HG03108 (cell line): Measurements from ENCODE around the gene RPTOR.

ENCODE experiments used
- ATAC-seq: cut with Tn5 transposase; IDR thresholded peaks from one replicate; pipeline ENCODE4 v1.9.1; 2021; ENCODE audit warnings: moderate library complexity; ENCODE audit not compliant: unreplicated experiment

RPTOR gene

DNA sequence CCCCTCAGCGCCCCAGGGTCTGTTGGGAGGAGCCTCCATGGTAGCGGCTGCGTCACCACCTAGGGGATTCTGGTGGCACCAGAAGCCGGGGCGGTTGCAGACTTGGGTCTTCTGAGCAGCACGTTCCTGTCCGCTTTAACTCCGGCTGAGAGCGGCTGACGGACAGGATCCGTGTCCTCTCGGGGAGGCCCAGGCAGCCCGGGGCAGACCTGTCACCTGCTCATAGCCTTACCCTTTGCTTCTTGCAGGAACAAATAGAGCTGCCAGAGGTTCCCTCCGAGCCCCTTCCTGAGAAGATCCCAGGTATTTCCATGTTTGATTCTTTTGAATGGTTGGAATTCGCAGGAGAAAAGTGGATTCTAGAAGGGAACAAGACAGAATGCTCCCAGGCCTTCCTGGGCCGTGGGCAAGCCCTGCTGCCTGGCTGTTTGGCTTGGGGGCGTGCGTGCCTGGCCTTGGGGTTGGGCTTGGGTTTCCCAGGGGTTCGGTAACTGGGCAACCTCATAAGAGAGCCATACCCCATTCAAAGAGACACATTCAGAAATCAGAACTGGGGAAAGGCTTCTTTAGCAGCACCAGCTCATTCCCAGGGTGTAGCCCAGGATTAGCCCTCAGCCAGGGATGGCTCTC is 453.6 kb downstream of the RPTOR start:
- ATAC-seq = no peak

DNA sequence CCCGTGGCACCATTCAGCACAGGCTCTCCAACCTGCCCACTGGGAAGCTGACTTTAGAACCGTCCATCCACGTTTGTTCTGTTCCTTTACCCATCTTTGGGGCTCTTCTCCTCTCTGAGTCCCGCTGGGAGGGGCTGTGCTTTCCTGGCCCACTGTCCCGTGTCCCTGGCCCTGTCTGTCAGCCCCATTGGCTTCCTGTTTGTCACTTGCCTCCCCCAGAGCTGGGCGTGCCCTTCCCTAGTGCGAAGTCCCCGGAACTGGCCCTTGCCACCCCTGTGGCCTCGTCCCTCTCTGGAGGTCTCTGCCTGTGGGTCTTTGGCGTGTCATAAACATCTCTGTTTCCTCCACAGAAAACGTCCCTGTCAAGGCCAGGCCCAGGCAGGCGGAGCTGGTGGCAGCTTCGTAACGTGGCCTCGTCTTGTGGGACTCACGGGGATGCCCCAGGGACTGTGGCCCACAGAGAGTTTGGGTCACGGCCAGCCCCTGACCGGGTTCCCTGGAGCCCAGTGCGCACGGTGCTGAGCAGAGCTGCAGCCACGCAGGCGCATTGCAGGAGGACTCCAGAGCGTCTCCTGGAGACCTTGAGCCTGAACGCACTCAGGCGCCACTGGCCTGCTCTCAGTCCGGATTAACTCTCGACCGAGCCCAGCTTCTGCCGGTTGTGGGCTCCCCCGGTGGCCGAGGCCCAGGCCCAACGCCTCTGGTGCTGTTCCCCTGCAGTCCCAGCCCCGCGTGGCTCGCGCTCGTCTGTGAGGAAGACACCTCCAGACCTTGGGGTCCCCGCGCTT is 454.3 kb downstream of the RPTOR start:
- no peak for ATAC-seq

DNA sequence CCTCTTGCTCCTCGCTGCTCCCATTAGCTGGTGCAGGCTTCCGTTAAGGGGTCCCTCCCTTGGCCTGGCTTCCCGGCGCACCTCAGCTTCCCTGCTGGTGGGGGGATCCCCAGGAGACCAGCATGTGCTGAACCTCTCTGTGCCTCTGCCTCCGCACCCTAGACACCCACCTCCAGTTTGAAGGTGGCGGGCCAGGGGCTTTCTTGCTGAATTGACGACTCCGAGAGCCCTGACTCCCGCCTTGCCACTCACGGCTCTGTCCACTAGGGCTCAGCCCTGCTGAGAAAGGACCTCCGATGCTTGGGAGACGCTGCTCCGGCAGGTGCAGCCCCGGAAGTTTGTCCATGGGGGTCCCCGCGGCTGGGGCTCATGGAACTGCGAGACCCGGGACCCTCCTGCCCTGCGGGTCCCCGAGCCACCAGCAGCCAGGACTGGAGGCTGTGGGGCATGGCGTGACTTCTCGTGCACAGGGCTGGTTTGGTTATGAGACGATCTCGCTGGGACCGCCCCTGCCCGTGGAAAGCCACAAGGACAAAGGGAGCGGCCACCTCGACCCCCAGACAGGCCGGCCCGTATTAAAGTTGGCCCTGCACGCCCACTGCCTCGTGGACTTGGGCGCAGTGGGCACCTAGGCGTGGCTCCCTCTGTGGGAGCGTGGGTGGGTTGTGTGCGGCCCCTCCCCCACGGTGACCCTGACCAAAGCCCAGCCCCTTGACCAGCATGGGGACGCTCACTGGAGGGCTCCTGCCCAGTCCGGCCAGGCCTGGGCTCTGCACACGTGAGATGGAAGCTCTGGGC is 455.1 kb downstream of the RPTOR start:
- ATAC-seq = no peak

DNA sequence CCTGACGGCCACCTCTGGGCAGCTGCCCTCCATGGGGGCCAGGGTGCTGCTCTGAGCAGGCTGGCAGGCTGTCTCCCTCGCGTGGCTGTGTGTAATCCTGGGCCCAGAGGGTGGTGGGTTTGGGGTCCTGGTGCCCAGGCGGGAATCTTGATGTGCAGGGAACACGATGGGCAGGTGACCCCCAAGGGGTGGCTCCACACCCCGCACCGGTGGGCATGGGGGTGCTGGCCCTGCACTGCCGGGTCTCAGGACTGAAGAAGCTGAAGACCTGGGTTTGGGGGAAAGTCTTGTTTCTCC is 455.6 kb downstream of the RPTOR start:
- ATAC-seq = no peak

DNA sequence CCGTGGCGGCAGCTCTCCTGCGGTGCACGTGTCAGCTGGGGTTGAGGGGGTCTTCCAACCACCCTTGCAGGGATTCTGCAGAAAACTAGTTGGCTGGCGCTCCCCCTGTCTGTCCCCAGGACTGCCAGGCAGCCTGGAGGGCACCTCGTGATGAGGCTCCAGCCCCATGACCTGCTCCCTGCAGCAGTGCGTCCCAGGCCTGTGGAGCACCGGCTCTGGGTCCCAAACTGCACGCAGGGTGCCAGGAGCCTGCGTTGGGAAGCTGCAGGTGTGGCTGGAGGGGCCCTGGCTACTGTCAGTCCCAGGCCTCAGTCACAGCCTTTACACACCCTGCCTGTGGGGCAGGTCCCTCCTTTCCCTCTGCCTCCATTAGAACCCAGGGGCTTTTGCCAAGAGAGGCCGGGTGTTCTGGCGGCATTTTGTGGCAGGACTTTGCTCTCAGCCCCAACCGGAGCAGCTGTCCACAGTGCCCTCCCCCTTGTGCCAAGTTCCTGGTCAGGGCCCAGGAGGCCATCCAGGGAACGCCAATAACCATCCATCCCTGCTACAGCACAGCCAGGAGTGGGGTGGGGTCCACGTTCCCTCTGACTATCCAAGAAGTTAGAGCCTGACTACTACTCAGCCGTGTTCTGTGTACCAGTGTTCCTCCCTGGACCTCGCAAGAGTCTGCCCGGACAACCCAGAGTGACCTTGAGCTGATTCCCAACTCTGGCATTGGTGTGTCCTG is 456.2 kb downstream of the RPTOR start:
- no peak for ATAC-seq

DNA sequence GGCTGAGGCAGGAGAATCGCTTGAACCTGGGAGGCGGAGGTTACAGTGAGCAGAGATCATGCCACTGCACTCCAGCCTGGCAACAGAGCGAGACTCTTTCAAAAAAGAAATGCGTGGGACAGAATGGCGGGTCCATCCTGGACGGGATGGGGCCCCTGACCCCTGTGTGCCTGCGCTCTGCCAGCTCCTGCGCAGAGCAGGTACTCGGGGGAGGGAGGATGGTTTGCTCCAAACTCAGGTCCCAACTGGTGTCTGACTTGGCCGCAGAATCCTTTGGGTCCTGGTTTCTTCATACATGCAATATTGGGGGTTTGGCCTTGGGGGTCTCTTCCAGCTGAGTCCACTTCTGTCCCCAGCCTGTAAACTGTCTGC is 457.4 kb downstream of the RPTOR start:
- no peak for ATAC-seq

DNA sequence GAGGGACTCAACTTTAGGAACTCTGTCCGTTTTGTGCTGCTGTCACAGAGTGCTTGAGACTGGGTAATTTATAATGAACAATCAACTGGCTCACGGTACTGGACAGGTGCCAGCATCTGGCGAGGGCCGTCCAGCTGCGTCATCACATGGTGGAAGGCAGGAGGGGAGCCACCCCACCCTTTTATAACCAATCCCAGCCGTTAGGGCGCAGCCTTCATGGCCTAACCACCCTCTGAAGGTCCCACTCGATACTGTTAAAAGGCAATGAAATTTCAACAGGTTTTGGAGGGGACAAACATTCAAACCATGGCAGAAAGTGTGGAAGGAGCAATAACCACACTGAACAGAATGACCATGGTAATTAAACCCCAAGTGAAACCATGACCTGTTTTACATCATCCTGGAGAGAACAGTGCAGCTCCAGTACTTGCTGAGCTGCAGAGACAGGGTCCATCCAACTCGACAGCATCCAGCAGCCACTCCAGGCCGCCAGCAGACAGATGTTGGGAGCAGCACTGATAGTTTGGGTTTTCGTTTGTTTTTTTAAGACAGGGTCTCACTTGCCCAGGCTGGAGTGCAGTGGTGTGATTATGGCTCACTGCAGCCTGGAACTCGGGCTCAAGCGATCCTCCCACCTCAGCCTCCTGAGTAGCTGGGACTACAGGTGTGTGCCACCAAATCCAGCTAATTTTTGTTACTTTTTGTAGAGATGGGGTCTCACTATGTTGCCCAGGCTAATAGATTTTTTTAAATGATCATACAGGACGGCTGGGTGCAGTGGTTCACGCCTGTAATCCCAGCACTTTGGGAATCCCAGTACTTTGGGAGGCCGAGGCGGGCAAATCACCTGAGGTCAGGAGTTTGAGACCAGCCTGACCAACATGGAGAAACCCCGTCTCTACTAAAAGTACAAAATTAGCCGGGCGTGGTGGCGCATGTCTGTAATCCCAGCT is 458.0 kb downstream of the RPTOR start:
- ATAC-seq = no peak

DNA sequence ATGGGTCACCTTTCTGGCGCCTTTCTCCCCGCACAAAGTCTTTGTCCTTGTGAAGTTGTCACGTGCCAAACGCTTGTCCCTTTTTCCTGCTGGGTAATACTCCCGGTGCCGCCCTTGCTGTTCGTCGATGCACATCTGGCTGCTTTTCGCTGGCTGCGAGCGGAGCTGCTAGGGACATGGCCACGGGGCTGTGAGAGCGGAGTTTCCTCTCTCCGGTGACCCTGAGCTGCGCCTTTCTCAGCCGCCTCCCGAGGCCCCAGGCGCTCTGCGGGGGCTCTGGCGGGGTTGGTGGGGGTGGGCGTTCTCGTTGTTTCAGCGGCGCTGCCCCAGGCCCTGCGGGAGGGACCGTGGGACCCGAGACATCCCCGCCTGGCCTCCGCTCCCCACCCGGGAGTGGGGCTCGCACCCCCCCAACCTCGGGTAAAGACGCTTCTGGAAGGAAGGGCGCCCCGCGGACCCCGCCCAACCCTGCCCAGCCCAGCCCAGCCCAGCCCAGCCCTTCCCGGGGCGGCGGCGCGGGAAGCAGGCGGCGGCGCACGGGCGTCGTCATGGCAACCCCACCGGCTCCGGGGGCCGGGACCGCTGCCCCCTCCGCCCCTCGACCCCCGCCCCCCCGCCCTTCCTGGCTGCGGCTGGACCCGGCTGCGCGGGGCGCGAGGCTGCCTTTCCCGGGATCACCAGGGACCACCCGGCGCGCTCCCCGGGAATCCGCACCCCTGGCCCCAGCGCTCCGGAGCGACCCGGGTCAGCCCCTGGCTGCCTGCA is 459.3 kb downstream of the RPTOR start:
- ATAC-seq = no peak

DNA sequence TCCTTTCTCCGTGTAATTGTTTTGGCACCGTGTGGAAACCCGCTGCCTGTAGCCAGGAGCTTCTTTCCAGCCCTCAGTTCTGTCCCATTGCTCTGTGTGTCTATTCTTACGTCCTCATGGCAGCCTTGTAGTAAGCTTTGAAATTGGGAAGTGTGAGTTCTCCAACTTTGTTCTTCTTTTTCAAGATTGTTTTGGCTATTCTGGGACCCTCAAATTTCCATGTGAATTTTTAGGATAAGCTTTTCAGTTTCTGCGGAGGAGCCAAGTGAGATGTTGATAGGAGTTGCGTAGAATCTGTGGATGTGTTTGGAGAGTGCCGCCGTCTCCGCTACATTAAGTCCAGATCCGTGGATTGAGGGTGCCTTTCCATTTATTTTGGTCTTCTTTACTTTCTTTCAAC is 462.3 kb downstream of the RPTOR start:
- ATAC-seq = no peak

DNA sequence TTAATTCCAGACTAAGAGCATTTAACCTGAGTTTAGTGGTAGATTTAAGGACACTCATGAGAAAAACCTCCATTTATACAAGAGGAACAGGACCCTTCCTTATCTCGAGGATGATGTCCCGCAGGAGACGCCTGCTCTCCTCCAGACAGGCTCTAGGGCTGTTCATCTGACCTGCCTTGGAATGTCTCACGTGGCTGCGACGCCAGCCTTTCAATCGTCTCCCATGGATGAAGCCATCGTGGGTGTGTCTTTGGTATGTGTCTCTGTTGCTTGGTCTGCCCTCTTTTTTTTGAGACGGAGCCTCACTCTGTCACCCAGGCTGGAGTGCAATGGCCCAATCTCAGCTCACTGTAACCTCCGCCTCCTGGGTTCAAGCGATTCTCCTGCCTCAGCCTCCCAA is 463.5 kb downstream of the RPTOR start:
- ATAC-seq = no peak

DNA sequence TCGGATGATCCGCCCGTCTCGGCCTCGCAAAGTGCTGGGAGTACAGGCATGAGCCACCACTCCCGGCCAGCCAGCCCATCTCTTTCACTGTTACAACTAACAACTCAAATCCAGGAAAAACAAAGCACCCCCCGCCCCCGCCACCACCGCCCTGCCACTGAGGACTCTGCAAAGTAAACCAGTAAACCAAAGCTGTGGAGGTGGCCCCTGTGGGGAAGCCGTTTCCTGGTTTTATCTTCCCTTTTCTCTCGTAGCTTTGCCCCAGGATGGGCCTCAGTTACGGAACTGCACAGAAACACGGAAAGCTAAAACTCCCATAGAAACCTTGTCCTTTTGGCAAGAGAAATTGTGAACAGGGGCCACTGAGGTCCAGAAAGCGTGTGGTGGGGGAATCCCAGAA is 464.5 kb downstream of the RPTOR start:
- no peak for ATAC-seq

DNA sequence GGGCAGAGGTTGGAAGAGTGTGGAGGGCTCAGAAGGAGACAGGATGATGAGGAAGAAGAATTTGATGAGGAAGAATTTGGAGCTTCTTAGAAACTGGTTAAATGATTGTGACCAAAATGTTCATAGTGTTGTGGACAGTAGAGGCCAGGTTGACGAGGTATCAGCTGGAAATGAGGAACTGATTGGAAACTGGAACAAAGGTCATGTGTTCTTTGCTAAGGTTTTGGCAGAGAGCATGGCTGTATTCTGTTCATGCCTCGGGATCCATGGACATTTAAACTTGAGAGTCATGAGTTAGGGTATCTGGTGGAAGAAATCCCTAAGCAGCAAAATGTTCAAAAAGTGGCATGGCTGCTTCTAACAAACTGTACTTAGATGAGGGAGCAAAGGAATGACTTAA is 466.3 kb downstream of the RPTOR start:
- no peak for ATAC-seq

DNA sequence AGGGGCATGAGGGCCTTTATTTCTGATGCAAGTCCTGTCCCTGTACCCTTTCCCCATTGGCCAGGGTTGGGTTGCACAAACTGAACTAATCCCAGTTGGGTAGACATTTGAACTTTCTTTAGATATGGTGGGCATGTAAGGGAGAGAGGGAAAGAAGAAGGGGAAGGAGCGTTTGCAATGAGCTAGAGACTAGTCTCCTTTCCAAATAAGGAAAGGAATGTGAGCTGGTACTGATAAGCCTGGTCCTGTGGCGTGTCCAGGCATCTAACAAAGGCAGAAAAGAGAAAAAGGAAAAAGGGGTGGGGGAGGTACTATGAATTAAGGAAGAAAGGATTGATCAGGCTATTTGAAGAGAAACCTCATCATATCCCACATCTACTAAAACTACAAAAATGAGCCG is 467.3 kb downstream of the RPTOR start:
- ATAC-seq = no peak

DNA sequence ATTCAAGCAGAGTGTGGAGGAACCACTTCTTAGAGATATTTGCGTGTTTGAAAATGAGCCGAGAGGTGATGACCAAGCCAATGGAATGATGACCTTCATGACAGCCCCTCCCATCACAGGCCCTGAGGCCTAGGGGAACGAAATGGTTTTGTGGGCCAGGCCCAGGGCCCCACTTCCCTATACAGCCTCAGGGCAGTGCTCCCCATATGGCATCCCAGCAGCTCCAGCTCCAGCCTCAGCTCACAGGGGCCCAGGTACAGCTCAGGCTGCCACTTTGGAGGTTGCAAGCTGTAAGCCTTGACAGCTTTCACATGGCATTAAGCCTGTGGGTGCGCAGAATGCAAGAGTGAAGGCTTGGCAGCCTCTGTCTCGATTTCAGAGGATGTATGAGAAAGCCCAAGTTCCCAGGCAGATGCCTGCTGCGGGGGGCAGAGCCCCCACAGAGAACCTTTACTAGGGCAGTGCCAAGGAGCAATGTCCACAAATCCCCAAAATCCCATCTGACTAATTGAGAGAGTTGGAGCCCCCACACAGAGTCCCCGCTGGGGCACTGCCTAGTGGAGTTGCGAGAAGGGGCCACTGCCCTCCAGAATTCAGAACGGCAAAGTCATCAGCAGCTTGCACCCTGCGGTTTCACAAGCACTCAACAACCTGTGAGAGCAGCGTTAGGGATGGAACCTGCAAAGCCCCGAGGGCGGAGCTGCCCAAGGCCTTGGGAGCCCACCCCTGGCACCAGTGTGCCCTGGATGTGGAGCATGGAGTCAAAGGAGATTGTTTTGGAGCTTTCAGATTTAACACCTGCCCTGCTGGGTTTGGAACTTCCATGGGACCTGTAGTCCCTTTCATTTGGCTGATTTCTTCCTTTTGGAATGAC is 468.2 kb downstream of the RPTOR start:
- ATAC-seq = no peak

DNA sequence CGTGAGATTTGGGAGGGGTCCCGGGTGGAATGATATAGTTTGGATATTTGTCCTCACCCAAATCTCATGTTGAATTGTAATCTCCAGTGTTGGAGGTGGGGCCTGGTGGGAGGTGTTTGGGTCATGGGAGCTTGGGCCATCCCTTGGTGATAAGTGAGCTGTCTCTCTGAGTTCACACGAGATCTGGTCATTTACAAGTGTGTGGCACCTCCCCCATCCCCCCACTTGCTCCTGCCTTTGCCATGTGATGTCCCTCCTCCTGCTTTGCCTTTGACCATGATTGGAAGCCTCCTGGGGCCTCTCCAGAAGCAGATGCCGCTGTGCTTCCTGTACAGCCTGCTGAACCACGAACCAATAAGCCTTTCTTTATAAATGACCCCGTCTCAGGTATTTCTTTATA is 469.0 kb downstream of the RPTOR start:
- ATAC-seq = no peak

DNA sequence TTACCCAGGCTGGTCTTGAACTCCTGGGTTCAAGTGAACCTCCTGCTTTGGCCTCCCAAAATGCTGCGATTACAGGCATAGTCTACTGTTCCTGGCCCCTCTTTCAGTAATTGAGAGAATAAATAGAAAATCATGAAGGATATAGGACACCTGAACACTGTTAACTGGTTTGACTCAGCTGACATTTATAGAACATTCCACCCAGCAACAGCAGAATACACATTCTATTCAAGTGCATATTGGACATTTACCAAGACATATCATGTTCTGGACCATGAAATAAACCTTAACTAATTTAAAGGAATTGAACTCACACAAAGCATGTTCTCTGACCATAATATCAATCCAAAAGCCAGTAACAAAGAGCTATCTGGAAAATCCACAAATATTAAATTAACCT is 470.5 kb downstream of the RPTOR start:
- ATAC-seq = no peak
